ENCODE results near the gene CHKA. TPM values are rescaled to one million over a fixed set of nuclear protein-coding genes. Genes with fewer than 3 reads are reported as not detected.

CHKA gene
- total and polyA plus RNA-seq, 9 of the 15 experiments (the other 6 are each of a cell fraction or from before 2014, with no cell fraction given), result 3.6 to 37.0 (median 30.2) TPM

DNA sequence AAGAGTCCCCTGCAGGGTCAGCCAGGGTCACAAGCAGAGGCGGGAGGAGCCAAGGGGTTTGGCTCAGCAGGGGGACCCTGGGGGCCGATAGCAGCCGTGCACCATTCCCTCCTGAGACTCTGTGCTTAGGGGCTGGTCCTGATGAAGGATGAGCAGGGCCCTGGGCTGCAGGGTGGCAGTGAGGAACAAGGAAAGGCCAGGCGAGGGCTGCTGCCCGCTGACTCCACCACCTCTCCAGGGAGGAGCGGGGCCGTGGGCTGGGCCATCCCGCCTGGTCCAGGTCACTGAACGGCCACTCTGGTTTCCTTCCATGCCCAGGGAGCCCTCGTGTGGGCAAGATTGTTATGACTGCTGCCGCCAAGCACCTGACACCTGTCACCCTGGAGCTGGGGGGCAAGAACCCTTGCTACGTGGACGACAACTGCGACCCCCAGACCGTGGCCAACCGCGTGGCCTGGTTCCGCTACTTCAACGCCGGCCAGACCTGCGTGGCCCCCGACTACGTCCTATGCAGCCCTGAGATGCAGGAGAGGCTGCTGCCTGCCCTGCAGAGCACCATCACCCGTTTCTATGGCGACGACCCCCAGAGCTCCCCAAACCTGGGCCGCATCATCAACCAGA lies 99.9 kb downstream of the CHKA start:
- ChIA-PET POLR2A (interaction anchor here (1.0 to 2.3 kb wide), 3 partner anchors 11 to 22 kb away, joined by 3 to 7 read pairs (median 3); partner anchors contain the start of gene ALDH3B1), CTCF (ENCODE audit: low intra/inter-chr PET ratio) (interaction anchor here (1.2 kb wide), 1 partner anchor 12 kb away, joined by 5 read pairs; the partner anchor contains the start of gene ALDH3B1)
- Histone ChIP-seq H3K36me3 (ENCODE audit: control insufficient read depth, insufficient read depth, low read length) (no peaks in the 10 kb centered on the region), H3K9me1 (ENCODE audit: control insufficient read depth, insufficient read depth, low read length) (no peaks in the 10 kb centered on the region), H3K4me2 (ENCODE audit: insufficient read depth, low read length) (no peak overlapping the region), H3K9ac (ENCODE audit: insufficient read depth in 1 of 2, low read depth in 2 of 2, low read length in 2 of 2) (no peak overlapping the region; a peak in 1 of 4 replicates), H3K27me3 (ENCODE audit: control insufficient read depth in 2 of 2, insufficient read depth in 2 of 2, low read length in 2 of 2) (no peaks in the 10 kb centered on the region), H3K27ac (ENCODE audit: extremely low read depth, low read depth, low read length) (no peak overlapping the region), H3K9me3 (replicated peaks; ENCODE audit: control insufficient read depth, insufficient read depth, low read depth, low read length) (no peaks in the 10 kb centered on the region), H3K4me1 (replicated peaks in 1 of 2; ENCODE audit: control insufficient read depth in 2 of 2, insufficient read depth in 2 of 2, low read length in 2 of 2) (peaks cover 0 to 53% of the 10 kb centered on the region in 2 experiments; a peak in 3 of 5 replicates), H2AFZ (ENCODE audit: low read depth, low read length) (no peak overlapping the region), H3K79me2 (ENCODE audit: control insufficient read depth, insufficient read depth, low read length) (no peaks in the 10 kb centered on the region), H3K4me3 (no peak overlapping the region), H4K20me1 (replicated peaks; ENCODE audit: control insufficient read depth, insufficient read depth, low read length) (peaks cover 4% of the 10 kb centered on the region; the same call in 1 of the 2 replicates)
- DNase-seq (ENCODE audit: extremely low read depth in 1 of 4, low spot score in 3 of 4) (no peak), FAIRE-seq (no peak), ATAC-seq (peak; percentile 31)
- TF ChIP-seq, protein P1, sequence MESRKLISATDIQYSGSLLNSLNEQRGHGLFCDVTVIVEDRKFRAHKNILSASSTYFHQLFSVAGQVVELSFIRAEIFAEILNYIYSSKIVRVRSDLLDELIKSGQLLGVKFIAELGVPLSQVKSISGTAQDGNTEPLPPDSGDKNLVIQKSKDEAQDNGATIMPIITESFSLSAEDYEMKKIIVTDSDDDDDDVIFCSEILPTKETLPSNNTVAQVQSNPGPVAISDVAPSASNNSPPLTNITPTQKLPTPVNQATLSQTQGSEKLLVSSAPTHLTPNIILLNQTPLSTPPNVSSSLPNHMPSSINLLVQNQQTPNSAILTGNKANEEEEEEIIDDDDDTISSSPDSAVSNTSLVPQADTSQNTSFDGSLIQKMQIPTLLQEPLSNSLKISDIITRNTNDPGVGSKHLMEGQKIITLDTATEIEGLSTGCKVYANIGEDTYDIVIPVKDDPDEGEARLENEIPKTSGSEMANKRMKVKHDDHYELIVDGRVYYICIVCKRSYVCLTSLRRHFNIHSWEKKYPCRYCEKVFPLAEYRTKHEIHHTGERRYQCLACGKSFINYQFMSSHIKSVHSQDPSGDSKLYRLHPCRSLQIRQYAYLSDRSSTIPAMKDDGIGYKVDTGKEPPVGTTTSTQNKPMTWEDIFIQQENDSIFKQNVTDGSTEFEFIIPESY (CRISPR knock-in tag; IDR thresholded peaks at IDR 0.05), result peak; percentile 45; the same call in 1 of the 2 replicates
- TF ChIP-seq ZFX (CRISPR knock-in tag; IDR thresholded peaks at IDR 0.05), result 0 out of 2 replicates have a peak, but pooled peaks have one; percentile 20
- TF ChIP-seq CBFA2T3 (IDR thresholded peaks at IDR 0.05), result no peak
- no peak for TF ChIP-seq PCBP1 (IDR thresholded peaks at IDR 0.05; ENCODE audit: low read depth, low read length, poor library complexity, severe bottlenecking)
- peak in 1 of 2 experiments; percentile 24; a peak in 1 of 4 replicates for TF ChIP-seq RAD21 (CRISPR knock-in tag; conservative IDR thresholded peaks at IDR 0.05 in 1 of 2, IDR thresholded peaks at IDR 0.05 in 1 of 2)
- TF ChIP-seq, protein P2, sequence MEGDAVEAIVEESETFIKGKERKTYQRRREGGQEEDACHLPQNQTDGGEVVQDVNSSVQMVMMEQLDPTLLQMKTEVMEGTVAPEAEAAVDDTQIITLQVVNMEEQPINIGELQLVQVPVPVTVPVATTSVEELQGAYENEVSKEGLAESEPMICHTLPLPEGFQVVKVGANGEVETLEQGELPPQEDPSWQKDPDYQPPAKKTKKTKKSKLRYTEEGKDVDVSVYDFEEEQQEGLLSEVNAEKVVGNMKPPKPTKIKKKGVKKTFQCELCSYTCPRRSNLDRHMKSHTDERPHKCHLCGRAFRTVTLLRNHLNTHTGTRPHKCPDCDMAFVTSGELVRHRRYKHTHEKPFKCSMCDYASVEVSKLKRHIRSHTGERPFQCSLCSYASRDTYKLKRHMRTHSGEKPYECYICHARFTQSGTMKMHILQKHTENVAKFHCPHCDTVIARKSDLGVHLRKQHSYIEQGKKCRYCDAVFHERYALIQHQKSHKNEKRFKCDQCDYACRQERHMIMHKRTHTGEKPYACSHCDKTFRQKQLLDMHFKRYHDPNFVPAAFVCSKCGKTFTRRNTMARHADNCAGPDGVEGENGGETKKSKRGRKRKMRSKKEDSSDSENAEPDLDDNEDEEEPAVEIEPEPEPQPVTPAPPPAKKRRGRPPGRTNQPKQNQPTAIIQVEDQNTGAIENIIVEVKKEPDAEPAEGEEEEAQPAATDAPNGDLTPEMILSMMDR (IDR thresholded peaks at IDR 0.05 in 2 of 3, conservative IDR thresholded peaks at IDR 0.05 in 1 of 3; ENCODE audit: insufficient read depth in 2 of 3, low read depth in 1 of 3, low read length in 3 of 3), result peak; percentile 13 to 31 (median 17); a peak in 3 of 6 replicates
- no peak for TF ChIP-seq HDAC2 (IDR thresholded peaks at IDR 0.05)
- WGBS (ENCODE audit: insufficient coverage, low coverage, missing lambda C conversion rate), result 35% methylated on average over 18 of the region's 27 CpGs
- no TSS peak for BruUV-seq (replicated peaks)
- intact Hi-C loops (cut with micrococcal nuclease), result no loop called here
- in situ Hi-C loops (cut with MboI), result no loop called here
